Measurements from ENCODE around the gene JAG2.

DNA sequence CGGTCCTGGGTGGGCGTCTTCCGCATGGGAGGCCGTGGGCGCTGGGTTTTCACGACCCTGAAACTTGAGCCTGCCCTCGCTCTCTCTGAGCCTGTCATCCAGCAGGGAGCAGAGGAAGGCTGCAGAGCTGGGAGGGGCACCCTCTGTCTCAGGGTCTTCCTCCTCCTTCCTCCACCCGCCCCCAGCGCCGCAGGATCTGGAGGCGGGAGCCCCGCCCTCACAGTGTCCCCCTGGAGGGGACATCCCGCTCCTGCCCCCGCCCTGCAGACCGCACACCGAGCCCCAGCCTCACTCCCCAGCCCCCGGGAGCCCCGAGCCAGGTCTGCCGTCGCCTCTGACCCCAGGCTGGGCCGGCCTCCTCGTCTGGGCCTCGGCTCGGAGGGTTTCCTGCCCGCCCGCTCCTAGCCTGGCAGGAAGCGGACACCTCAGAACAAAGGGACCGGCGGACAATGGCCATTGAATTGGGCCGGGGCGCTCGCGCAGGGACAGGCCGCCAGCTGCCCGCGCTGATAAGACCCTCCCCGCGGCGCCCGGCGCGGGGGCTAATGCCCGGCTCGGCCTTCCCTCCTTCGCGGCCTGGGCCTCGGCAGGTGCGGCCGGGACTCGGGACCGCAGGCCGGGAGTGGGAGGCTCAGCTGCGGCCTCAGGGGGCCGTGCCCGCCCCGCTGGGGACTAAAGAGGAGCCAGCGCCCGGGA is 27.8 kb upstream of the JAG2 start:
- TF ChIP-seq POLR2A (IDR thresholded peaks at IDR 0.05; ENCODE audit: low read length) (no peak), GATA1 (IDR thresholded peaks at IDR 0.05; ENCODE audit: low read depth, low read length) (no peak)

Data from erythroblast (primary cell).